ENCODE results near the gene TMEM52.

TMEM52 gene

GRCh38 chr1:1940123-1940425 is 21.0 kb upstream of the TMEM52 start:
- TF ChIP-seq GATA3 (IDR thresholded peaks at IDR 0.05; ENCODE audit: low read depth, low read length) = no peak
- no peak for TF ChIP-seq GATA2 (IDR thresholded peaks at IDR 0.05; ENCODE audit: low read depth, low read length)

- TF ChIP-seq GATA2 (IDR thresholded peaks at IDR 0.05; ENCODE audit: low read depth, low read length) = no peak
- no peak for TF ChIP-seq GATA3 (IDR thresholded peaks at IDR 0.05; ENCODE audit: low read depth, low read length)
Observed at GRCh38 chr1:1939296-1940122, 20.4 kb upstream of the TMEM52 start.

GRCh38 chr1:1938613-1939295 is 19.7 kb upstream of the TMEM52 start:
- TF ChIP-seq GATA3 (IDR thresholded peaks at IDR 0.05; ENCODE audit: low read depth, low read length) = no peak
- no peak for TF ChIP-seq GATA2 (IDR thresholded peaks at IDR 0.05; ENCODE audit: low read depth, low read length)

DNA sequence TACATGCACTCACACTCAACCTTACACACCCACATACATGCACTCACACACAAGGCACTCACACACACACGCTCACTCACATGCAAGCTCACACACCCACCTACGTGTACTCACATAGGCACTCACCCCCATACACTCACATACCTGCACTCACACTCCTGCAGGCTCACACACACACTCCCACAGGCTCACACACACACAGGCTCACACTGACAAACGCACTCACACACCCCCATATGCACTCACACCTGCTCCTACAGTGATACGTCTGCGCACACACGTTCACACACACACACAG is 19.1 kb upstream of the TMEM52 start:
- TF ChIP-seq GATA3 (IDR thresholded peaks at IDR 0.05; ENCODE audit: low read depth, low read length) (no peak), GATA2 (IDR thresholded peaks at IDR 0.05; ENCODE audit: low read depth, low read length) (no peak)

DNA sequence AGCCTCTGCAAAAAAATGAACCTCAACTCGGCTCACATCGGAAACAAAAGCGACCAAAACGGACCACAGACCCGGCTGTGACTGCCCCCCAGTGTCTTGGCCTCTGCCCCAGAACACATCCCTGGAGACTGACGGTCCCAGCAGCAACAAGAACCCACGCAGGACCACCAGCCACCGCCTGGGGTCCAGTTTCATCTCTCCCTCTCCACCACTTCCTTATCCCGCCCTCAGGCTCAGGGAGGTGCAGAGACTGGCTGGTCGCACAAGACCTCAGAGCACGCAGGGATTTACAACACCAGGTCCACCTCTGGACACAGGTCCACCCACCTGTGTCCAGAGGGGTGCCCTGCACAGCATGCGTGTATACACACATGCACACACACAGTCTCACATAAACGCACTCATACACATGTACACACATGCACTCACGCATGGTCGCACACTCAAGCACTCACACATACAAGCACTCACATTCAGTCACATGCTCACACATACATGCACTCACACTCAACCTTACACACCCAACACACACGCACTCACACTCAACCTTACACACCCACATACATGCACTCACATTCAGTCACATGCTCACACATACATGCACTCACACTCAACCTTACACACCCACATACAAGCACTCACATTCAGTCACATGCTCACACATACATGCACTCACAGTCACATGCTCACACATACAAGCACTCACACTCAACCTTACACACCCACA is 18.6 kb upstream of the TMEM52 start:
- no peak for TF ChIP-seq GATA3 (IDR thresholded peaks at IDR 0.05; ENCODE audit: low read depth, low read length)
- TF ChIP-seq GATA2 (IDR thresholded peaks at IDR 0.05; ENCODE audit: low read depth, low read length) = no peak

DNA sequence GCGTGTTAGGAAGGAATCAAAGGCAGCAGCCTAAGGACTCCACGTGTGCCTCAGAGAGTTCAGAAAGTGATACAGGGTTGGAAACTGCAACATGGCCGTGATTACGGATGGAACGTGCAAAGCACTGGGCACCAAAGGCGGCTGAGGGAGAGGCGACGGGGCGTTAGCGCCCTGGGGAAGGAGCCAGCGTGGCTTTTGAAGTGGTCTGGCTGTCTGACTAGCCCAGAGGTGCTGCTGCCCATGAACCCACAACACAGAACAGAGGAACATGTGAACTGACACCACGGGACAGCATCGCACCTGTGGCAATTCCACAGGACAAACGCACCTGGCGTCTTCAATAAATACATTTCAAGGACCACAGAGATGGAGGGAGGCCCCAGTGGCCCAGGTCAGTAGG is 18.0 kb upstream of the TMEM52 start:
- TF ChIP-seq GATA3 (IDR thresholded peaks at IDR 0.05; ENCODE audit: low read depth, low read length) (no peak), GATA2 (IDR thresholded peaks at IDR 0.05; ENCODE audit: low read depth, low read length) (no peak)

- TF ChIP-seq GATA2 (IDR thresholded peaks at IDR 0.05; ENCODE audit: low read depth, low read length) = no peak
- no peak for TF ChIP-seq GATA3 (IDR thresholded peaks at IDR 0.05; ENCODE audit: low read depth, low read length)
Observed at GRCh38 chr1:1929639-1930545, 10.8 kb upstream of the TMEM52 start.

GRCh38 chr1:1929102-1929638 is 10.1 kb upstream of the TMEM52 start:
- TF ChIP-seq GATA3 (IDR thresholded peaks at IDR 0.05; ENCODE audit: low read depth, low read length) (no peak), GATA2 (IDR thresholded peaks at IDR 0.05; ENCODE audit: low read depth, low read length) (no peak)

DNA sequence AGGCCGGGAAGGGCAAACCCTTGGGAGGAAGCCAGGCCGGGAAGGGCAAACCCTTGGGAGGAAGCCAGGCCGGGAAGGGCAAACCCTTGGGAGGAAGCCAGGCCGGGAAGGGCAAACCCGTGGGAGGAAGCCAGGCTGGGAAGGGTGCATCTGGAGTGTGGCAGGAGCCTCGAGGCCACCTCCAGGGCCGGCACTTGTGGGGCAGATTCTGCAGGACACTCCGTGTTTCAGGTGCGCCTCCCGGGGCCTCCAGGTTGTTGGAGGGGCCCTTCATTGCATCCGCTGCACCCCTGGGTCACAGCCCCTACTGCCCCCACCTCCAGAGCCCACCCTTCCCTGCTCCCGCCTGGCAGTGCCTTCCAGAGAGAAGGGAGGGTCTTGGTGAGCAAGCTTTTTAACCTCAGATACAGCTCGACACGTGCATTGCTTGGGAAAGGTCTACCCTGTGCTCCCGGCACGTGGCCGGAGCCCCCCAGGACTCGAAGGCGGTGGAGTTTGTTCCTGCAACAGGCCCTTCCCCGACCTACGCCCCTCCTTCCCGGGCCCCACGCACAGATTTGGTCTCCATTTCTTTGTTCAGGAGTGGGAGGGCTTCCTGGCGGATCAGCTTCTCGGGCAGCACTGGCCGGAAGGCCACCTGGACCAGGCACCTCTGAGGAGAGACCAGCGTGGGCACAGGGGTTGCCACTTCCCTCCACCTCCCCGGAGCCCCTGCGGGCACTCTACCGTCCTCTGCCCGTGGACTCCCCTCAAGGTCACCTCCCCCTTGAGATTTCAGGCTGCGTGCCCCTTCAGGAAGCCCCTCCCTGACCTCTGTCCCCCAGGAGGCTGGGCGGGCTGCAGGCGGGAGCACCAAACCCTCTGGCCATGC is 9.4 kb upstream of the TMEM52 start:
- TF ChIP-seq GATA2 (IDR thresholded peaks at IDR 0.05; ENCODE audit: low read depth, low read length) (no peak), GATA3 (IDR thresholded peaks at IDR 0.05; ENCODE audit: low read depth, low read length) (no peak)

- no peak for TF ChIP-seq GATA3 (IDR thresholded peaks at IDR 0.05; ENCODE audit: low read depth, low read length)
- TF ChIP-seq GATA2 (IDR thresholded peaks at IDR 0.05; ENCODE audit: low read depth, low read length) = no peak
Observed at GRCh38 chr1:1927751-1928150, 8.7 kb upstream of the TMEM52 start.

DNA sequence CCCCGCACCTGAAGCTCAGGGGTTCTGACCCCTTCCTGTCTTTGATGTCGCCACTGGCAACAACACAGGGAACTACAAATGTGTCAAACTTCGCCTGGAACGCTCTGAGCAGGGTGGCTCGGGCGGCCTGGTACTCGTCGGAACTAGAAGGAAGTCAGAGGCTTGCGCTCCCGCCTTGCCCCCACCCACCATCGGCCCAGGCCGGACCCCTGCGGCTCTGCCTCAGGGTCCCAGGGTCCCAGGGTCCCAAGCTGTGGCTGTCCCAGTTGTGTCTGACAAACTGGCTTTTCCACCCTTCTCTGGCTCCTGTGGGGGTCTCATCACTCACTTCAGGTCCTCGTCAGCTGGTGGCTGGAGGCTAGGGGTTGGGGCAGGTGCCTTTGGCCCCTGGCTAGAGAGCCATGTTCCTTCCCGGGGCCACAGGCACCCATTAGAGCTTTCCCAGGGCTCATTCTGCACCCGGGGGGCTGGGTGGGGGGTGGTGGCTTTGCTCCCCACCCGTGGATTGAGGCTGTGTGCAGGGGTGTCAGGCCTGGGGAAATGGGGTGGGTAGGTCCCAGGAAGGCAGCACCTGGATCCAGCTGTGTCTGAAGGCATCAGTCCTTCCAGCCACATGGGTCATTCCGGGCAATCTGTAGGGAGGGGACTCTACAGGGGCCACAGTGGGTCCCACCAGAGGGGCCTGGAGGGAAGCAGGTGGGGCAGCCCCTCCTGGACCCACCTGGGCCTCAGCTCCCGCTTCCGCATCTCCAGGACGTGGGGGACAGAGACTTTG is 8.0 kb upstream of the TMEM52 start:
- no peak for TF ChIP-seq GATA3 (IDR thresholded peaks at IDR 0.05; ENCODE audit: low read depth, low read length)
- no peak for TF ChIP-seq GATA2 (IDR thresholded peaks at IDR 0.05; ENCODE audit: low read depth, low read length)

- TF ChIP-seq GATA3 (IDR thresholded peaks at IDR 0.05; ENCODE audit: low read depth, low read length) (no peak), GATA2 (IDR thresholded peaks at IDR 0.05; ENCODE audit: low read depth, low read length) (no peak)
Observed at GRCh38 chr1:1926346-1926811, 7.3 kb upstream of the TMEM52 start.

All from SH-SY5Y (cell line).